Placental pericyte (primary cell): Measurements from ENCODE around the gene CPN2. TPM values are rescaled to one million over a fixed set of nuclear protein-coding genes. Genes with fewer than 3 reads are reported as not detected.

ENCODE experiments used
- total RNA-seq: library from RNA; depleted of rRNA; stranded (reverse); fragments of >200 nt; gene quantifications from 2 replicates; pipeline ENCODE4 v1.2.3, GENCODE V29; 2012

CPN2 gene, protein sequence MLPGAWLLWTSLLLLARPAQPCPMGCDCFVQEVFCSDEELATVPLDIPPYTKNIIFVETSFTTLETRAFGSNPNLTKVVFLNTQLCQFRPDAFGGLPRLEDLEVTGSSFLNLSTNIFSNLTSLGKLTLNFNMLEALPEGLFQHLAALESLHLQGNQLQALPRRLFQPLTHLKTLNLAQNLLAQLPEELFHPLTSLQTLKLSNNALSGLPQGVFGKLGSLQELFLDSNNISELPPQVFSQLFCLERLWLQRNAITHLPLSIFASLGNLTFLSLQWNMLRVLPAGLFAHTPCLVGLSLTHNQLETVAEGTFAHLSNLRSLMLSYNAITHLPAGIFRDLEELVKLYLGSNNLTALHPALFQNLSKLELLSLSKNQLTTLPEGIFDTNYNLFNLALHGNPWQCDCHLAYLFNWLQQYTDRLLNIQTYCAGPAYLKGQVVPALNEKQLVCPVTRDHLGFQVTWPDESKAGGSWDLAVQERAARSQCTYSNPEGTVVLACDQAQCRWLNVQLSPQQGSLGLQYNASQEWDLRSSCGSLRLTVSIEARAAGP
- not detected in 2 replicates for total RNA-seq

DNA sequence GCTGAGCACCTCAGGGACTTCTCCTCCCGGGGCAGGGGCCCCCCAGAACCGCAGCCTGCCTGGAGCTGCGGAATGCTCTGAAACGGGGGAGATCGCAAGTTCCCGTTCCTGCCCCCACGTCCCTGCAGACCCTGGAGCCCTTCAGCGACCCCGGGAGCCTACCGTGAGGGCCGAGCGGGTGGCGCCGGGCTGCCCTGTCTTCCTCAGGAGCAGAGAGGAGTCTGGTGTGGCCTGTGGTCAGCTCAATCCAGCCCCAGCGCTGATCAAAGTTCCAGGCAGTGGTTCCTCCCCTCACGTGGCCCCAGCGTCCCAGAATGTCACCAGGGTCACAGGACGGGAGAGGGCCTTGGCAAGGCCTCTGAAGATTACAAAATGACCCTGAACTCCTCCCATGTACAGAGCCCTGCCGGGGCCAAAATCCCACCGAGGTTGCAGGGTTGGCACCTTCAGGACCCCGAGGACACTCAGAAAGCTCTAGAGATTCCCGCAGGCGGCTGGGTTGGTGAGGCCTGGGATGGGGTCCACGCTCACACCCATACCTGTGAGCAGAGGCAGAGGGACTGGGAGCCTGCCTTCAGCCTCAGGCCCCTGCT, at the start of gene CPN2:
CPN2 (minus strand) TSS at position 249 of the 593 bp plus-strand sequence. CDS start 8,626 bp downstream, outside the sequence.

DNA sequence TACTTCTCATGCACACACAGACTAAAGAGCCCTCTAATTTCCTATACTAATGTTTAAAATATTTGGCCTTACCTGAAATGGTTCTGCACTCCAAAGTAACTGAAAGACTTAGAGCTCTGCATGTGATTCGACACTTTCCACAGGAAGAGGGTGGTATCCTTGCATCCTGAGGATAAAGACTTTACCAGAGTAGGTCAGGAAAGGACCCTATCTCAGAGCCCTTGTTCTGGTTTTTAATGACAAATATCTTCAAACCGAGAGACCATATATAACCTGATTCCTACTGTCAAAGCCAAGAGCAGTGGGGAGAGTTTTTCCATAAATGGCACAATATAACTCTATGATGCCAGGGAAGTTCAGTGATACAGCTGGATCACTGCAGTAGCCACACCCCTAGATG, 48.0 kb upstream of the CPN2 start, which contains the start of gene GP5:
GP5 (minus strand) TSS at position 101 of the 400 bp plus-strand sequence. CDS start 984 bp downstream, outside the sequence.

GRCh38 chr3:194369522-194370279, 18.6 kb upstream of the CPN2 start, which contains the start of gene LRRC15:
LRRC15 (minus strand) TSS chr3:194369743; CDS start chr3:194361043, 8,700 bp downstream.

Other genes starting within 250 kb of the CPN2 start
- gene HES1, start 215.2 kb downstream of the CPN2 start, total RNA-seq: 3.9 and 35.5 TPM in 2 replicates
- 0.22 and 4.2 TPM in 2 replicates for gene LRRC15, start 18.4 kb upstream of the CPN2 start, total RNA-seq
- gene GP5, start 47.9 kb upstream of the CPN2 start, total RNA-seq: under 0.01 and 0.14 TPM in 2 replicates
- gene ATP13A3, start 135.7 kb upstream of the CPN2 start, total RNA-seq: 534 and 846 TPM in 2 replicates